ENCODE results near the gene CTNNA2. TPM values are rescaled to one million over a fixed set of nuclear protein-coding genes. Genes with fewer than 3 reads are reported as not detected.

CTNNA2 gene
- polyA plus RNA-seq, 1 donor: 0.52 TPM

DNA sequence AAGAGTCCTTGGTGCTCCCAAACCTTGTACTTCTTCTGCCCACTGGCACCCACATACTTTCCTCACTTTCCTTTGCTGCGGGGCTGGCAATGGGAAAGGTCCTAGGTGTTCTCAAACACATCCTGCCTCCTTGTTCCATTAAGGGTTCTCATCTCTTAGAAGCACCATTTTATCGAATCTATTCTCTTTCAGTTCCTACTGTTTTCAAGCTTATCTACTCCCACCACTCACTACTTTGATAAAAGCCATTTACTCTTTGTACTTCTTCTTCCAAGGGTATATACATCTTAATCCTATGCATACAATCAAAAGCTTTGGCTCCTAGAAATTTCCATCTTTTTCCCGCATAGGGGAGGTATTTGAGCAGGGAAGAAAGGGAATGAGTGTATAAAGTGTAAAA, 868.8 kb downstream of the CTNNA2 start:
- no peak for DNase-seq (ENCODE audit: low read depth)

DNA sequence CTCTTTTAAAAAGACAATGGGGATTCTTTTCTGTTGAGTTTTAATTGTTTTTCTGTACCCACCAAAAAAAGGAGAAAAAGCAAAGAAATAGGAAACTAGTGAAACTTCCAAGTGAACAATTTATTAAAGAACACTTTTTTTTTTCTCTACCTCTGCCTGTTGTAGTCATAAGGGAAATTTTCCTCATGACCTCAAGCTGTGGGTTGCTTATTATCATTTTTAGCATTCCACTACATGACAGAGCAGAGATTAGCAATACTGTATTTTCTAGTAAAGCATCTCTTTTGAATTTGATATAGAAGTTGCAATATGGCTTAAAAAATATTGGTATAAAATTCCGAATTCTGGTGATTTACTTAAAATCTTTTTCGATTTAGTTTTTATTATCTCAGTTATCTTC, 879.6 kb downstream of the CTNNA2 start:
- no peak for DNase-seq (ENCODE audit: low read depth)

DNA sequence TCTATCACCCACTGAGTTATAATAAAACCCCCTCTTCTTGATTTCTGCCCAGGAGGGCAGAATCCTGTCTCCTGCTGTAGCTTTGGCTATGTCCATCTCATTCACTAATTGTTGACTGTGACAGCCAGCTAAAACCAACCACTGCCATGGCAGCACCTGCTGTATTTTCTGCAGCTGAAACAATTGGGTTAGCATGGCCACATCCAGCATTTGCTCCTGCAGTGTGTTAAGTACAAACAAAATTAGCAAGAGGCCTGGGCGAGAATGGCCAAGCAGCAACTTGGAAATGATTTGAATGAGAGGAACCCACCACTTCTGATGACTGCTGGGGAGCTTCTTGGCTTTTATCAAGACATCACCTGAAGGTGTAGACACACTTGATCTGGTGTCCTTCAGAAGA, 881.1 kb downstream of the CTNNA2 start:
- no peak for DNase-seq (ENCODE audit: low read depth)

DNA sequence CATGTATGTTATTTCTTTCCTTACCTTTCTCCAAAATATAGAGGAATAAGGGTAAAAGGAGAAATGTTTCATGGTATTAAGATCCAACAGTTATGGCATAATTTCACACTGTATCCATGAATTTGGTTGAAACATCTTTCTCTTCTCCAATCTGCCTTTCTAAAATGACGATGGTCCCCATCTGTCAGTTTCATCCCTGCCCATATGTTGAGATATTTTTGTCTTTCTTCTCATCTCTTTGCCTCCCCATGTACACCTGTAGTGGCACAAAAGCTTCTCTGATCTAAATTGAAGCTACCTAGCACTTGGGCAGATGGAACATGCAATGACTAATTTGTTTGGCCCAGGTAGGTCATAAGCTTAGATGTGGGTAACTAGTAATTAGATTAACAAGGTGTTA, 882.4 kb downstream of the CTNNA2 start:
- DNase-seq (ENCODE audit: low read depth): no peak

DNA sequence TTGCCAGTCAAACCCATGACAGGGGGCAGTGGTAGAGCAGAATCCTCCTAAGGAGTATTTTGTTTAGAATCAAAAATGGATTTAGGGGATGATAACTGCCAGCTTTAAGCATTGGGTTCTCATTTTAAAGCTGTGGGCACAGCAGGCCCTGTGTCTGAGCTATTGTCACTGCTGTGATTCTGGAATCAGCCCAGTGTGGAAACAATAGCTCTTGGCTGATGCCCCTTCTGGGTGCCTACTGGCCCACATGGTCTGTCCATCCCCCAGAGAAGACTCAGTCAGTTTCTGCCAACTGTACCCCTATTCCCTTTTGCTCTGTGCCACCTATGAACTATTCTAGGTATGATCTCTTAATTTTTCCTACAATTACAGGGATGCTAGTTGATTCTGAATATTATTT, 883.4 kb downstream of the CTNNA2 start:
- DNase-seq (ENCODE audit: low read depth): no peak

DNA sequence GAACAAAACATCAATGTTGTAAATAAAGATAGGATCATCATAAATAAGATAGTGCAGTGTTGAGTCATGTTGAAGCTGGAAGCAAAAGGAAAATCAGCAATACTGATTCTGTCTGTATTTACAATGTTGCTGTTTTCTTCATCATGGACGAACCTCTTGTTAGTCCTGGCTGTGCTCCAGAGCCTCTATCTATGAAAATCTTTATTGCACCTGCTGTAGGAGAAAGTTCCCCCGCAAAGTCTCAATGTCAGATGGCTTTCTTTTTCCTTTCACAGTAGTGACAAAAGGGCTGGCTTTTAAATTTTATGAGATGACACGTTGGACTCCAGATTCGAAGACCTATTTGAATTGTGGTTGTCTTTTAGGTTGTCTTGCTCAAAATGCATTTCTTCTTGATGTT, 890.2 kb downstream of the CTNNA2 start:
- DNase-seq (ENCODE audit: low read depth): no peak

DNA sequence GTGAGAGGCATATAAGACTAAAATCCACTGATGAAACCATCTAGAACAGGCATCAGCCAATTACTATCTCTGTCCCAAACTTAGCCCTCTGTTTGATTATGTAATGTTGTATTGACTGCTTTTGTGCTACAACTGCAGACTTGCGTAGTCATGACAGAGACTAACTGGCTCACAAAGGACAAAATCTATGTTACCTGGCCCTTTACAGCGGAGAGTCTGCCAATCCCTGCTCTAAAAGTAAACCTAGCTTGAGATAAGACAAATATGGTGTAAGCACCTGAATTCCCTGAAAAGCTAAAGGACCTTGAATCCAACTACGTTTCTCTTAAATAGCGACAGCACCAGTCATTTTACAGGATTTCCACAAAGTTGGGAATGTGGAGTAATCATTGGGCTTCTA, 894.5 kb downstream of the CTNNA2 start:
- DNase-seq (ENCODE audit: low read depth): no peak

DNA sequence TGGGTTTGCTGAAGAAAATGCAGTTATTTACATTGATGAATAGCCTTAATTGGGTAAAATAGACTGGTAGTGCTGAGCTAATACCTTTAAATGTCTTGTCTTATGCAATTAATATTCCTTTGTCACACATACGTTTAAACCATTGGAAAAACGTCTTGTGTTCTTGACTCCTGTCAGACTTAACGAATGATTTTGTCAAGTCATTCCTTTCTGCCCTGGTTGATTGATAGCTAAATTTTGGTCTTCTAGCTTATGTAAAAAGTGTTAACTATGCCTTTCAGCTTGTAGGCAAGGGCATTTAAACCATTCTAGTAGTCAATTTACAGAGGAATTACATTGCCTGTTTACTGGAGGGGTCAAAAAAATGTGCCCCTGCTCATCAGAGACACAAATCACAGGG, 897.5 kb downstream of the CTNNA2 start:
- no peak for DNase-seq (ENCODE audit: low read depth)

DNA sequence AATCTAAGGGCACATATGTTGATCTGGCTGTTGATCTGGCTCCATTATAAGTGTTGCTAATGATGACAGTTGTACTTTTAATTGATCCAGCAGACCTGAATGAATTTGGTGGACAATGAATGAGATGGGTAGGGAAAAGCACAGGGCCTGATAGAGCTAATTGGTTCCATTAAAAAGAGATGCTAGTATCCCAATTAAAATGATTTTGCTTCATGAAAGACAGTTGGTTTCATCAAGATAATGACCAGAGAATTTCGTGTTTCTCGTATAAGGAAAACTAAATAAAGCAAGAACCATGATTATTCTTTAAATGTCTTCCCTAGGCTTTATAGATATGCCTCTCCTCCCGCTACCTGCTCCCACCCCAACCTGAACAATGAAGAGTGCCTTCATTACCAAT, 900.3 kb downstream of the CTNNA2 start:
- DNase-seq (ENCODE audit: low read depth): no peak

DNA sequence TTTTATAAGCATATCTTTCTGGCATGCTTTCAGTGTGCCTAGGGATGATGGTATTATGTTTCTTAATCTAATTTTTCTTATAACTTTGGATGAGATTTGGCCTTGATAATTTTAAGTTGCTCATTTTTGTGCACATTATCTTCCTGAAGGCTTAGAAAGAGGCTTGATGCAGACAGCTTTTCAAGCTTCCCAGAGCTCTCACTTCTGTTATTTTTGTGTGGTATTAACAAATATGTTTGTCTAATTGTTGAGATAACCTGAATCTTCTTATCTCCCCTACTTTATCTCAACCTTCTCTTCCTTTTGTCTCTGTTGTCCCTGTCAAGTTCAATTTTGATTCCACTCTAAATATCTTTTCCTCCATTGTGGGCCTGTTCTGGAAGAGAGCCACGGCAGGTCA, 904.9 kb downstream of the CTNNA2 start:
- no peak for DNase-seq (ENCODE audit: low read depth)

DNA sequence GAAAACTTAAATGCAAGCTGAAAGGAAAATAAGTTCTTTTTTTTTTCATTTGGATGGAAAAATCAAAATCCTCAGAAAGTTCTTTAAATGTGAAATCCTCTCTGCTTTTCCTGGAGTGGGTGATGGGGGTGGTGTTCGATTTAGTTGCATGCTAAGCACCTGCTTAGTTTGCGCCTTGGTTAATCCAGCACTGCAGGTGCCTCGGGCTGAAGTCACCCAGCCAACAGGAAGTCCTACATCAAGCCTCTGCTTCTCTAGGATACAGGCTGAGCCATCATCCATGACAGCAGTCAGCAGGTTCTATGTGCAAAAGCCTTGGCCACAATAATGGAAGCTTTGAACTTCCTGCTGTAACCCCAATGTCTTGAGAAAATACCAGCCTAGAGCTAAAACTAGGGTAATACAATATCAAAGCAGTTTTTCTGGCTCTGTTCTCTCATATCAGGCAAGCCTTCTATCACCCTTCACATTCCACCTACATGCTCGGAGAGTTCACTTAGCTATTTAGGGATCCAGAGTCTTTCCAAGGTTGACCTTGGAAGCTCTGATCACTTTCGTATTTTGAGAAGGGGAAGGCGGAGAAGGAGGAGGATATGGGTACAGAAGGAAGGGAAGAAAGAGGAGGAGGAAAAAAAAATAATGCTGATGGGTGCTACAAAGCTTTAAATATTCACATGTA, 907.8 kb downstream of the CTNNA2 start:
- DNase-seq (ENCODE audit: low read depth): no peak

DNA sequence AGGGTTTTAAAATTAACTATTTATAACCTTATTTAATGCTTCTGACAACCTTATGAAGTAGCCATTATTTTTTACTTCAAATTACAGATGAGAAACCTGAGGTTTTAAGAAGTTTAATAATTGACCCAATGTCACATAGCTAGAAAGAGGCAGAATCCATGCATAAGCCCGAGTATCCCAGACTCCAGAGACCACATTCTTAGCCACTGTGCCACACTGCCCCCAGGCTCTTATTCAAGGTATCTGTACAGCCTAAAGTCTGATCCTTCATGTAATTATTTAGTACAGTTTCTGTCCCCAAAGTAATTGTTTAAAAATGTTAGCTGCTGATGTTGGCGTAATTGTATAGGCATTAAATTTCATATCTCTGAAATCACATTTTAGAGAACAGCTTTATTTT, 916.4 kb downstream of the CTNNA2 start:
- no peak for DNase-seq (ENCODE audit: low read depth)

DNA sequence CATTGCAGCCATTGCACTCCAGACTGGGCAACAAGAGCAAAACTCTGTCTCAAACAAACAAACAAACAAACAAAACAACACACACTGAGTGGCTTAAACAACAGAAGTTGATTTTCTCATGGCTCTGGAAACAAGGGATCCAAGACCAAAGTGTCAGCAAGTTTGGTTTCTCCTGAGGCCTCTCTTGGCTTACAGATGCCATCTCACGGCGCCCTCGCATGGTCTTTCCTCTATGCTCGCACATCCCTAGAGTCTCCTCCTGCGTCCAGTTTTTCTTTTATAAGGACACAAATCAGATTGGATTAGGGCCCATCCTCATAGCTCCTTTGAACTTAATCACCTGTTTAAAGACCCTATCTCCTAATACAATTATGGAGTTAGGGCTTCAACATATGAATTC, 925.1 kb downstream of the CTNNA2 start:
- DNase-seq (ENCODE audit: low read depth): no peak

DNA sequence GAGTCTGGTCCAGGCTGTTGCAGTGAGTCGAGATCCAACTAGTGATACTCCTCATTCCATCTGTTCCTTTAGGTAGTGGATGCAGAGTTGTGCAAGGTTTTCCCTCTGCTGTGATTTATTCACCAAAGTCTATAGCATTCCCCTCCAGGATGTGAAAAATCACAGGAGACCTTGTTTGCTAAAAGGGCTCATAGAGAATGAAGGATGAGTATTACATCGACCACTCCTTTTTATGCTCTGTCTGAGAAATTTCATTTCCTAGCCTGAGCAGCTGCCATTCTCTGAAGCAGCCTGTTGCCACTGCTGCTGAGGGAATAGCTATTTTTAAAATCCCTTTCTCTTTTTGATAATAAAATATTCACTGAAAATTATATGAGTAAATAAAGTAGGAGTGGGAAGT, 925.8 kb downstream of the CTNNA2 start:
- DNase-seq (ENCODE audit: low read depth): no peak

DNA sequence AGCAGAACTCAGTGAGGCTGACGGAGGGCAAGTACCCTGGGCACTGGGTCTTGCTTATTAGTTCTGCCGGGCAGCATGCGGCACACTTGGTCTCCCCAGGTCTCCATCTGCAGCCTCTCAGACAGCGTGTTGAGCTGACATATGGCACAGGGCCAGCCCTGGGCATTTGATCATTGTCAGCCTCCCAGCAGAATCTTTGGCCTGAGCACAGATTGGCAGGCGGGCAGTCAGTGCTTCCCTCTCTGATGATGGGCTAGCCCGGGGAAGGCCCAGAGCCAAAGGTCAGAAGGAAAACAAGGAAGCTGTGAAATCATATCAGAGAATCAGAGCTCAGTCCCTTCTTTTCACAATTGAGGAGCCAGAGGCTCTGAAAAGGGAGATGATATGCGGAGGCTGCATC, 941.8 kb downstream of the CTNNA2 start:
- DNase-seq (ENCODE audit: low read depth): no peak

DNA sequence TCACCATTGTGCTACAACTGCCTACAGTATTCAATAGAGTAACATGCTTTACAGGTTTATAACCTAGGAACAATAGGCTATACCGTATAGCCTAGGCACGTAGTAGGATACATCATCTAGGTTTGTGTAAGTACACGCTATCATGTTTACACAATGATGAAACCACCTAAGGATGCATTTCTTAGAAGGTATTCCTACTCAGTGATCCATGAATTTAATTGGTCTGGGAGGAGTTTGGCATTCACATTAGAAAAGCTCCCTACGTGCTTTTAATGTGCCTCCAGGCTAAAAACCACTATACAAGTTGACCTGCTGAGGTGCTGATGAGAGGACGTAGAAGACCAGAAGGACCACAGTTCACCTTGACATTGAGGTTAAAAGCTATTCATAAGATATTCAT, 946.2 kb downstream of the CTNNA2 start:
- no peak for DNase-seq (ENCODE audit: low read depth)

DNA sequence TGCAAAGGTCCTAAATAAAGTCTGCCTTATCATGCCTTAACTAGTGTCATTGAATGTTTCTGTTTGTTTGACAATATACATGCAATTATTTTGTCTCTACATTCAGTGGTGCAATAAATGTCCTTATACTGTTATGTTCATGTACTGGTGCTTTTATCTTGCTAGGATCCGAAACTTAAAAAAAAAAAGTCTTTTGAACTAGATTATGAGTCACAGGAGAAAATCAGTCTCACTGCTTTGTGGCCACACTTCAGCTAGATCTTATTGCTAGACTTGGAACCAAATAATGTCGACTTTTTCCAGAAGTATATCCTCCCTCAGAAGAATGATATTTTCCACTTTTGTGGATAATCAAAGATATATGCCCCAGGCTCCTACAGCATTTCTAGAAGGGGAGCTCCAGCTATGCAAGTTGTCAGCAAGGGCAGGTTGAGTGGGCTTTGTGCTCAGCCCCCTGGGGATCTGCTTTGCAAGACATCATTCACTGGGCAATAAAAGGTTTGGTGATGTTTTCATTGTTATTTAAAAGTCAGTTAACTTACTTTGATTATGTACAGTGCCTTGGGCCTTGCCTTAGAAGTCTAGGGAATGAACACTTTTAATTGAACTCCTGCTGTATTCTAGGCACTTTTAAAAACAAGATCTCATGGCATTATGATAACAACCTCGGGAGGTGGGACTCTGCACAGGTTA, 948.8 kb downstream of the CTNNA2 start:
- no peak for DNase-seq (ENCODE audit: low read depth)

DNA sequence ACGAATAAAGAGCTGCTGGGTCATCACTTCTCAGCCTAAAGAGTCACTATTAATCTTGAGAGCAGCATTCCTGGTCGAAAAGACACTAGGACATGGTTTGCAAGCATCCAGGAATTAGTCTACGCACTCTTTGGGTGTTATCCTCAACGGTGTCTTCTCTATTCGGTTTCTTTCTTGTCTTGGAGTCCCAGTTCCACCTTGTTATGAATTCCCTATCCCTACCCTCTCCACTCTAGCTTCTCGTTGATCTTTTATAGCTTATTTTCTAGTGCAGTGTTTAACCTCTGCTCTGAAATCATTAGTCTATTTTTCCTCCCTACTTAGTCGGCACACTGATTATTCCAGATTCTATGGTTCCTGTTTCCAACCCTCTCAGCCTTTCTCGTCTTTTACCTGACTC, 949.8 kb downstream of the CTNNA2 start:
- DNase-seq (ENCODE audit: low read depth): no peak

DNA sequence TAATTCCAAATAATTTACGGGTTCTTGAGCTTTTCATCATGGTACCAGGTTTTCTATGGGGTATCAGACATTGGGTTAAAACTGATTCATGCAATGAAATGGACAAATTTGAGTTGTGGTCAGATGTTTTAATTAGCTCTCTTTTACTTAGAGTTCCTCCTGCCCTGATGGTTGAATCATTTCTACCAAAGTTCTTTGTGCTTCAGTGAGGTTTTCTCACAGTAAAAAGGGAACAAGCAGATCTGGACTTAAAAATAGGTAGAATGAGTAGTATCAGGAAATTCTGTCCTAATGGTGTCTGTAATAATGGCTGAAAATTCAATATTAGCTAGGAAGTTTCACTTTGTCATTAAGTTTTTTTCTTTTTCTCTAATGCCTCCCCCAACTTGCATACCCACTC, 951.4 kb downstream of the CTNNA2 start:
- DNase-seq (ENCODE audit: low read depth): no peak

DNA sequence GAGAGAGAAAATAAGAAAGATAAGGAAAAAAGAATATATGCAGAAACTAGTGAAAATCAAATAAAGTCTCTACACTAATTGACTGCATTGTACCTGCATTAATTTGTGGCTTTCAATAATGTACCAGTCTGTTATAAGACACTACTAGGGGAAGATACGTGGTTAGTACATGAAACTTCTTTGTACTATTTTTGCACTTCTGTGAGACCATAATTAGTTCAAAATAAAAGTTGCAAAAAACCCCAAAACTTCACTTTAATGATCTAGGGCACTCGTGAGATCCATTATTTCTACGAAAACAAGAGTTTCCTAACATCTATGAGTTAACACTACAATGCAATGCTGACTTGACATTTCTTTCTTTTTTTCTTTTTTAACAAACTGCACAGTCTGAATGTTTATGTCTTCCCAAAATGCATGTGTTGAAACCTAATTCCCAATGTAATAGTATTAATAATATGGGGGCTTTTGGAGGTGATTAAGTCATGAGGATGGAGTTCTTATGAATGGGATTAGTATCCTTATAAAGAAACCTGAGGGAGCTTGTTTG, 954.5 kb downstream of the CTNNA2 start:
- no peak for DNase-seq (ENCODE audit: low read depth)

DNA sequence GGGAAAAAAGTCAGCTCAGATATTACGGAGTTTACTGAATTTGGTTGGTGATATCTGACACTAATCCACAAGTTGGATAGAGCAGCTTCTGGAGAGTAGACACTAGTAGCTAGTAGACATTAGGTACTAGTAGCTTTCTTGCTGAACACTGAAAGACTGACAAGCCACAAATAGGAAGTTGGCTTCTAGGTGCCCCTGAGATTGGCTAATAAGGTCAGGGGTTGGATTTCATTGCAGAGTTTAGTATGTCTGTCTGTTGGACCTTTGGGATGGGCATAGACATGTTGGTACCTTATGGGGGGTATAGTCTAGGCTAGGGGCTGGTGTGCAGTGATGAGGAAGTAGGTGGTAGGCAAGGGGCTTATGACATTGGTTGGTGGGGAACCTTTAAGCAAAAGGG, 956.6 kb downstream of the CTNNA2 start:
- DNase-seq (ENCODE audit: low read depth): no peak

DNA sequence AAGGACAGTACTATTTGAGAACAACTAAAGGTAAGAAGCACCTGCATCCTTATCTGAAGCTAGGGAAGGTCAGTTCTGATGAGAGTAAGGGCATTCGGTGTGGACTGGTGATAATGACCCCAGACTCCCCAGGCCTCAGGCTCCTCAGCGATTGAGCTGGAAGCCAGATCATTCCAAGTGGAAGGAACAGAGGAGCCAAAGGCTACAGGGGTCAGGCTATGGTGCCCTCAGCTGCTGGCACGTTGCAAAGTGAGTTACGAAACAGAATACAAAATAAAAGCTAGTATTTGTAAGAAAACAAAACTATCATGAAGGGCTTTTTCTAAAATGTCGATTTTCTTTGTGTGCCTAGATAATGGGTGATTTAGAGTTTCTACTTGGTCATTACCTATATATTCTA, 960.2 kb downstream of the CTNNA2 start:
- no peak for DNase-seq (ENCODE audit: low read depth)

DNA sequence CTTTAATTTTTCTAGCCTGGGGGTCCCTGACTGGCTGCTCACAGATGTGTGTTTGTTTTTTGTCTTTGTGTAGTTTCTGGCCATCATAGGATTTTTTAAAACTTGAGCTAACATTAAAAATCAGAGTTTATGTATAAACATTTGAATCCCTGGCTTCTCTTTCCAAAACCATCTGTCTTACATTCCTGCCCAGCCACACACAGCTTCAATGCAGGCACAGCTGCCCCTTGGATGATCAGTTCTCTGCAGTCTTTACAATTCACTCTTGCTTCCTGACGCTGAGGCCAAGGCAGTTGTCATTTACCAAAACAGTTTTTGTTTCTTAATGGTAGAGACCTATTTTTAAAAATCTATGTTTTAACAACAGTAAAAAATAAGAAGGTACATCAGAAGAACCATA, 960.9 kb downstream of the CTNNA2 start:
- DNase-seq (ENCODE audit: low read depth): no peak

DNA sequence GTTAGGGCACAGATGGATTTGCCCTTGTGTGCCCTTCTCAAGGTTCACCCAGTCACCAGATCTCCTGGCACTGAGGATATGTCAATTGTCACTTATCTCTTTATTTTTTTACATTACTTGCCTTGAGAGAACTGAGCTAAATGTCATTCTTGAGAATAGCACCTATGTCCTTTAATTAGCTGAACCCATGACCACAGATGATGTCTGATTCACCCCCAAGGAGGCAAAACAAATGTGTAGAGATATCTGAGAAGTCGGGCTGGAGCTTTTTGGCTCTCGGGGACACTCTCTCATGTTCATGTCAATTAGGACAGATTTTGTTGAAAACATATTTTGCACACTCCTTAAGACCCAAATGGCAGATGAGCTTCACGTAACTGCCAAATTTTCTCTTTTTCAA, 963.1 kb downstream of the CTNNA2 start:
- no peak for DNase-seq (ENCODE audit: low read depth)

Data from forelimb muscle (tissue), 1 donor.